HG02938 (cell line): ENCODE measurements around the gene SUCLG2.

Experiments
- ATAC-seq: cut with Tn5 transposase; IDR thresholded peaks from one replicate; pipeline ENCODE4 v1.9.1; 2021; ENCODE audit warnings: mild to moderate bottlenecking, moderate library complexity; ENCODE audit not compliant: unreplicated experiment

Gene SUCLG2, protein sequence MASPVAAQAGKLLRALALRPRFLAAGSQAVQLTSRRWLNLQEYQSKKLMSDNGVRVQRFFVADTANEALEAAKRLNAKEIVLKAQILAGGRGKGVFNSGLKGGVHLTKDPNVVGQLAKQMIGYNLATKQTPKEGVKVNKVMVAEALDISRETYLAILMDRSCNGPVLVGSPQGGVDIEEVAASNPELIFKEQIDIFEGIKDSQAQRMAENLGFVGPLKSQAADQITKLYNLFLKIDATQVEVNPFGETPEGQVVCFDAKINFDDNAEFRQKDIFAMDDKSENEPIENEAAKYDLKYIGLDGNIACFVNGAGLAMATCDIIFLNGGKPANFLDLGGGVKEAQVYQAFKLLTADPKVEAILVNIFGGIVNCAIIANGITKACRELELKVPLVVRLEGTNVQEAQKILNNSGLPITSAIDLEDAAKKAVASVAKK

DNA sequence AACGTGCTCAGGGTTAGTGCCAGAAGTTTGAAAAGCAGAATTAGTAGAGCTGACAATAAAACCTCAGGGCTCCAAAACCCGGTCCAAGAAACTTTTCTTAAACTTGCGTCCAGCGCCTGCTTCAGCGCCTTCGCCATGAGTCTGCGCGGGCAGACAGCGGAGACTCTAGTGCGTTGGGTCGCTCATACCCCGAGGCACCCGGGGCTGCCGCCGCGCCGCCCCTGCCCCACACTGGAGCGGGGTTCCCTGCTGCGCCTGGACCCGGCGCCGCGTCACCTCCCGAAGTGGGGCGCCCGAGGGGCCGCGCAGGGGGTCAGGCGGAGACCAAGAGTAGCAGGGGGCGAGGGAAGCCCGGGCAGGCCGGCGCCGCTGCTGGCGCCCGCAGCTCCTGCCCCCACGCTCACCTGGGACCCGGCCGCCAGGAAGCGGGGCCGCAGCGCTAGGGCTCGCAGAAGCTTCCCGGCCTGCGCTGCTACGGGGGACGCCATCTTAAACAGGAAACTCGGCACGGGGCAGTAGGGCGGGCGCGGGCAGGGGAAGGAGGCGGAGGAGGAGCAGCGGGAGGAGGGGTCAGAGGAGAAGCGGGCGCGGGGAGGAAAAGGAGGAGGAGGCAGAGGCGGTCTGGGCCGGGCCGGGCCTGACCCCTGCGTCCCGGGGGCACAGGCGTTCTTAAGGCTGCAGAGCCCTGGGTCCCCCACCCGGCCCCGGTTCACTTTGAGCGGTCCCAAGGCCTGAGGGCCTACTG lies at the start of gene SUCLG2:
Gene SUCLG2 (minus strand): TSS at position 514 of the 745 bp plus-strand sequence. CDS start 26 bp downstream, at position 488.
- peak; percentile 46 for ATAC-seq

DNA sequence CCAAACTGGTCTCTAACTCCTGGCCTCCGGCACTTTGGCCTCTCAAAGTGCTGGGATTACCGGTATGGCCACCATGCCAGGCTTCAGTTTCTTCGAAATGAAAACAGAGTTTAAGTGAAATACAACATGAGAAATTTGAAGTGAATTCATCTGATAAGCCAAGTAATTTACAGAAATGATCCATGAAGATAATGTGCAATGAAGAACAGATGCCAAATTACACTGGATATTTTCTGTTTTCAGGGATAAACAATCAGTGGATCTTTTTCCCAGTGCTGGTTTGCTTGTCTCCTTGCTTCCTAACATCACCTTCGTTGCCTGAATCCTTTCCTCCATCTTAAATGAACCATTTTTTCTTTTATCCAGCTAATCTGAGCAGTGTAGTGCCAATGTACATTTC lies 46.2 kb upstream of the SUCLG2 start:
- ATAC-seq, result no peak

DNA sequence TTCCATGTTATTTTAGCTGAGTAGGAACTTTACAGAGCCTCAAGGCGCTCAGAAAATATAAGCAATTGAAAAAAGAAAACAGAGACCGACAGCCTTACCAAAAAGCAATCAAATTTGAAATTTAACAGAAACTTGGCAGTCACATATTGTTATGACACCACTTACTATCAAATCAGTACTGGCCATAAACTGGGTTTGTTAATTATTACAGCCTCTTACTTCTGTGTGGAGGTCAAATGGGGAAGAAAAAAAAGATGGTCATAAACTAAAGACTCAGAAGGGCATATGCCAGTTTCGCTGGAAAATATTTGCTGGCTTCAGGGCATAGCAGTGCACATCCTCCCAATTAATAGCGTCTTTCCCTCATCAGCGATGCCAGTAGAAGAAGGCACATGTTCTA lies 45.5 kb upstream of the SUCLG2 start:
- no peak for ATAC-seq

DNA sequence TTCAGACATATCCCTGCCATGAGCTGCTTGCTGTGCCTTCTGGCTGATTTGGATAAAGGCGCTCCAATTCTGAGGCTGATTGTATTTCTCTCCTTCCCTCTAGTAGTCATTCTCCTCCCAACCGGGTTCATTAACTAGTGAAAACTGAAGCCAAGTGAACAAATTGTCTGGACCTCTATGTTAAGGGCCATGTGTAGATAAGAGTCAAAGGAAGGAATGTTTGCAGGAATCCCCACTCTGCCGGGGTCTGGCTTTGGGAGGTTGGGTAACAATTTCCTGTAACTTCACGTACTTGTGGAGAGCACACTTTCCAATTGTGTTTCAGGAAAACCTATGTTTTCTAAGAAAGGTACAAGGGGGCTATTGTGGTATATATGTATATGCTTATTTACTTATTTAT lies 38.2 kb upstream of the SUCLG2 start:
- no peak for ATAC-seq

DNA sequence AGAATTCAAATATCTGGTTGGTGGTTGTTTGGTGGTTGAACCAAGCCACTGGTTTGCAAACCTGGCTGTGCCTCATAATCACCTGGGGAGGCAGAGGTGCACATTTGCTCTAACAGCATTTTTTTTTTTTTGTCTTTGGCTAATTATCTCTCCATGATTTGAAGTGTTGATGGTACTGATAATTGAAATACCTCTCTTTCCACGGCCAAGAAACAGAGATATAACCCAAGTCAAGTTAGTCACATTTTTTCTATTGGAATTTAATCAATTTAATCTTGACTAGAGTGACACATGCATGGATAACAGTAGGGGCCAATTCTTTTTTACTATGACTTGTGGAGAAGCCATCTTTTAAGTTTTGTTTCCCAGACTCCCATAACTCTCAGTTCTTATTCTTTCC lies 37.5 kb upstream of the SUCLG2 start:
- no peak for ATAC-seq

DNA sequence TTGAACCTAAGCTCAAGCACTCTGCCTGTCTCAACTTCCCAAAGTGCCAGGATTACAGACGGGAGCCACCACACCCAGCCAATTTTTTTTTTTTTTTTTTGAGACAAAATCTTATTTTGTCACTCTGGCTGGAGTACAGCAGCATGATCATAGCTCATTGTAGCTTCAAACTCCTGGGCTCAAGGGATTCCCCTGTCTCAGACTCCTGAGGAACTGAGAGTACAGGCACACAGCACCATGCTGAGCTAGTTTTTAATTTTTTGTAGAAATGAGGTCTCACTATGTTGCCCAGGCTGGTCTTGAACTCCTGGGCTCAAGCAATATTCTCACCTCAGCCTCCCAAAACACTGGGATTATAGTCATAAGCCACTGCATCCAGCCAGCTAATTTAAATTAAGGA lies 36.8 kb upstream of the SUCLG2 start:
- ATAC-seq, result no peak

DNA sequence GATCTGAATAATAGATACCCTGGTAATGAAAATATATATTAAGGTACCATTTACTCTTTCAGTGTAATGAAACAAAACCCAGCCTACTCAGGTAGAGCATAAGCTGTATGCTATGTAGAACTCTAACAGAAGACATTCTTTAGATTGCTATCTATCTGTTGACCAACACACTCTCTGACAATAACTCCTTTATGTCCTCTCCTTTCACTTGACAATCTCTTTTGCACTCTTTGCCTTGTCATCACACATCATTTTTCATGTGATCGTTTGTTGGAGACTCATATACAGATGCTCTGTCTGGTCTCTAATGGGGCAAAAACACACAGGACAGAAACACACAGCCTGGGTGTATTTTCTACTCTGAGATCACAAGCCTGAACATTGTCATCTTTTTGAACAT lies 35.4 kb upstream of the SUCLG2 start:
- no peak for ATAC-seq

DNA sequence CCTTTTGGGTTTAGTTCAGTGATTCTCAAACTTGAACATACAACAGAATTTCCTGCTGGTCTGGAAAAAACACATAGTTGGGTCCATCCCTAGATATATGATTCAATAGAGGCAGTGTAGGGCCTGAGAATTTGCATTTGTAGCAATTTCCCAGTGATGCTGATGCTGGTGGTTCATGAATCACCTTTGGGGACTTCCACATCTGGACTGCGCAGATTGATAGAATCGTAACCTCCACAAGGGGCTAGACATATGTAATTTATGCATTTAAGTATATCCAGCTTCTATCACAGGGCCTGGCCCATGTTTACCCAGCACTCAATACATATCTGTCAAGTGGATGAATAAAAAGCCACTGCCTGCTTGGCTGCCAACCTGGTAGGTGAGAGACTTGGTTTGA lies 33.8 kb upstream of the SUCLG2 start:
- ATAC-seq, result no peak

DNA sequence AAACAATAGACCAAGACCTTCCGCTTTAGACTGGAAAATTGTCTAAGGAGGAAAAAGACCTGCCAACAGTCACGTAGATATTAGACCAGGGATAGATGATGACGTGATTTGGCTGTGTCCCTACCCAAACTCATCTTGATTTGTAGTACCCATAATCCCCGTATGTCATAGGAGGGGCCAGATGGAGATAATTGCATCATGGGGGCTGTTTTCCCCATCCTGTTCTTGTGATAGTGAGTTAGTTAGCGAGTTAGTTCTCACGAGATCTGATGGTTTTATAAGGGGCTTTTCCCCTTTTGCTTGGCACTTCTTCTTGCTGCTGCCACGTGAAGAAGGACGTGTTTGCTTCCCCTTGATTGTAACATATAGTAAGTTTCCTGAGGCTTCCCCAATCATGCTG lies 31.7 kb upstream of the SUCLG2 start:
- no peak for ATAC-seq

DNA sequence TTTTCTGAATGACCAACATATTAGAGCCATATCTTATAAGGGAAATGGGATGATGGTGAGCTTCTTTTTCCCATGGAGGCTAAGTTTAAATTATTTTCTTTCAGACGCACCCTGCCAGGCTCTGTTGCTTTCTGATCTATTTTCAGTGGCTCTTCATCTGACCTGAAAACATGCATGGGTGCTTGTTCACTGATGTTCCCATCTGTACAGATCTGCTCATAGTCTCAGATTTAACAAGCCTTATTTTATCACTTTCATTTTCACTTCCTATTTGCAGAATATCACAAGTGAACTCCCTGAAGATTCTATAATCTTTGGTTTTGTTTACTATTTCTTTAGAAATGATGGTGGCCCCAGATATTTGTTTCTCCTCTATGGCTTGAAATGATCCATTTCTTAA lies 31.1 kb upstream of the SUCLG2 start:
- peak; percentile 99 for ATAC-seq

DNA sequence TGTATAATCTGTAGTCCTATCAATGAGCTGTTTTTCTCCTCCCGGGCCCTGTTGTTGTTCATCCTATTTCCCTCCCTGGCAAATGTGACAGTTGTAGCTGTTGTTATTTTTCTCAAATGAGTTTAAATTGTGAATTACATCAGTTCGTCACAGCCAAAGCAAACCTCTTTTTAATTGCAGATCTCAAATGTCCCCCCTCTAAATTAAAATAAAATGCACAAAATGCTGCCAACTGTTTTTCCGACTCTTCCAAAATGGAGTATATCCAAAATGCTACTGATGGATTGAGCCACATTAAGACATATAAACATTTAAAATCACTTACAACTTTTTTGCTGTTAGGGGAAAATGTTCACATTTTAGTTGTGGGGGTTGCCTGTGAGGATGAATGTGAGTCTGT lies 29.8 kb upstream of the SUCLG2 start:
- ATAC-seq, result no peak

DNA sequence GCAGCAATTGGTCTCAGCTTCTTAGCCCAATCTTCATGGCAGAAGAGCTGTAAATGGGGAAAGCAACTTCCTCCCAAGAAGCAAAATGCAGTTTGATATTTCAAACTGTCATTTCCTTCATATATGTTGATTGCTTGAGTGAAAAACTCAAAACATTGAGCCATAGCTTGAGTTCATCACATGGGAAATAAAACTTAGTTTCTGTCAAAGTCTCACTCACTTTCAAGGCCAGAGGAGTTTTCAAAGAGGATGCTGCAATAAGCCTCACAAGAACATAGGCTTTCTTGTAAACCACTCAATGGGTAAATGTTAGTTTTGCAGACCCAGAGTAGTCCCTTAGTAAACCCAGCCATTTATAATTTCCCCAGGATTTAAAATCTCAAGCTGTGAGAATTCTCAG lies 29.1 kb upstream of the SUCLG2 start:
- no peak for ATAC-seq

DNA sequence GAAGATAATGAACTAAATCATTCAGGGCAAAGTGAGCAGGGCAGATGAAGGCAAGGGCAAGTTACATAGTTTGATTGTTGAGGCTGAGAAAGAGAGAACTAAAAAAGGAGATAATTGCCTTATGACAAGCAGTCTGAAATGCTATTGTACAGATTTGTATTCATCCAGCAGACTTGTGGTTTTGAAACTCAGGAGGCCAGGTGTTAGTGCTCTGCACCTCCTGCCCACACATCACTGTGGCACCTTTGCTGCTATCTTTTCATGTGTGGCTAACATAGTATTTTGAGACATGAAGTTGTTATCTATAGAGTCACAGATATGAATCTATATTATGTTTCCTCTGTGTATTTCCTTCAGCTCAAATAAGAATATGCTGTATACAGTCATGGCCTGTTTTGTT lies 24.3 kb upstream of the SUCLG2 start:
- no peak for ATAC-seq

DNA sequence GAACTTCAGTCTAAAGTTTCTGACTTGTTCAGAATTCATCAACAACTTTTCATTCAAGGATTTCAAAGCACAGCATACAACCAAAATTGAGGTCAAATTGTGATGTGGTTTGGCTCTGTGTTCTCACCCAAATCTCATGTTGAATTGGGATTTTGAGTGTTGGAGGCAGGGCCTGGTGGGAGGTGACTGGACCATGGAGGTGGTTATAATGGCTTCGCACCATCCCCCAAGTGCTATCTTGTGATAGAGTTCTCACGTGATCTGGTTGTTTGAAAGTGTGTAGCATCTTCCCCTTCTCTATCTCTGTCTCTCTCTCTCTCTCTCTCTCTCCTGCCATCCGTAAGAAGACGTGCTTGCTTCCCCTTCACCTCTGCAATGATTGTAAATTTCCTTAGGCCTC lies 19.6 kb upstream of the SUCLG2 start:
- no peak for ATAC-seq

DNA sequence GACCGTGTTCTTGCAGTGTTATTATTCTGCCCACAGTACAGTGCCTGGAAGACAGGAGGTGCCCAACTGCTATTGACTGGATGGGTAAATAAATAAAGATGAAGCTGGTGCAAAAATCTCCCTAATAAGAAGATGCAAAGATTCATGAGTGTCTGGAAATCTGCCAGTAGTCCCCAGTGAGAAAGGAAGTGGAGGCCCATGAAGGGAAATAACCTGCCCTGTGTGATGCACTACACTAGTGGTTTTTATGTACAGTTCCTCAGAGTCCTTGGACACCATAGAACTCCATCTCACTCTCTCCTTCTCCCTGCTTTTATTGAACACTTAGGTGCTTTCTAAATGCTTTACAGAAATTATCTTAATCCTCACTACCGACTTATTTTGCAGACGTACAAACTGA lies 8.3 kb upstream of the SUCLG2 start:
- ATAC-seq, result peak; percentile 49

DNA sequence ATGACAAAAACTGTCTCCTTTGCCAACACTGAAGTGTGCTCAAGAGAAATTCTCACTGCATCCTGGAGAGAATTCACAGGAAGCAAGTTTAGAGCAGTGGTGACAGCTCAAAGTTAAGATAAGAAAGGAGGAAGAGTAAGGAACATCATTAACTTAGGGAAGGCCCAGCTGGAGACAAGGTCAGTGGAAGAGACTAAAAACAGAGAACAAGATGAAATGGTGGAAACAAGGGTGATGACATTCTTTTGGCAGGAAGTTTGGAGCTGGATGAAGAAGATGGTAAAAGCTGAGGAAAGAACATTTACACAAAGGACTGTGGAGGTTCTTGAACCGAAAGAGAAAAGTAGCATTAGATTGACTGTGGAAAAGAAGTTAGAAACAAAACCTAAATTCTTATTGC lies 6.7 kb upstream of the SUCLG2 start:
- ATAC-seq, result no peak

DNA sequence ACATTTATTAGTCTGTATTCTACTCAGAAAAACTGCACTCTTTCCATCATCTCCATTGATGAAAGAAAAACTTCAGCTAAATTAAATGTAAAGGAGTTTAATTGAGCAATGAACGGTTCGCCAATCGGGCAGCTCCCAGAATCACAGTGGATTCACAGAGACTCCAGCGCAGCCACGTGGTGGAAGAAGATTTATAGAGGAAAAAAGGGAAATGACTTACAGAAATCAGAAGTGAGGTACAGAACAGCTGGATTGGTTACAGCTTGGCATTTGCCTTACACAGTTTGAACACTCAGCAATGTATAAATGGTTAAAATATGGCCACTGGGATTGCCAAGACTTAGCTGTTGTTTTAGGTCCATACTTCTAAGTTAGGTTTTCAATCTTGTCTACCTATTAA lies 2.8 kb upstream of the SUCLG2 start:
- no peak for ATAC-seq

DNA sequence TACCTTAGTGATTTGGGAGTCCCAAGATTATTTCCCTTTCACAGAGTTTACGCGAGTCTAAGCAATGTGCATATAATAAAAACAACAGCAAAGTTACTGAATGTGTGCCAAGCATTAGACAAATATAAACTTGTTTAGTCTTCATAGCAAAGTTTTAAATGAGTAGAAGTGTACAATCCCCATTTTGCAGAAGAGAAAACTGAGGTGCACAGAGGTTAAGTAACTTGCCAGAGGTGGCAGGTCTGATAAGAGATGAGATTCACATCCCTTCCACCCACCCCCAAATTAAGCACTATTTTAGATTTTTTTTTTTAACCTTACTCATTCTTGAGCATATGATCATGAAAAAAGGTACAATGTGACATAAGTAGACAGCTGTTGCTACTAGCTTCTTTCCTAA lies 2.2 kb upstream of the SUCLG2 start:
- no peak for ATAC-seq

DNA sequence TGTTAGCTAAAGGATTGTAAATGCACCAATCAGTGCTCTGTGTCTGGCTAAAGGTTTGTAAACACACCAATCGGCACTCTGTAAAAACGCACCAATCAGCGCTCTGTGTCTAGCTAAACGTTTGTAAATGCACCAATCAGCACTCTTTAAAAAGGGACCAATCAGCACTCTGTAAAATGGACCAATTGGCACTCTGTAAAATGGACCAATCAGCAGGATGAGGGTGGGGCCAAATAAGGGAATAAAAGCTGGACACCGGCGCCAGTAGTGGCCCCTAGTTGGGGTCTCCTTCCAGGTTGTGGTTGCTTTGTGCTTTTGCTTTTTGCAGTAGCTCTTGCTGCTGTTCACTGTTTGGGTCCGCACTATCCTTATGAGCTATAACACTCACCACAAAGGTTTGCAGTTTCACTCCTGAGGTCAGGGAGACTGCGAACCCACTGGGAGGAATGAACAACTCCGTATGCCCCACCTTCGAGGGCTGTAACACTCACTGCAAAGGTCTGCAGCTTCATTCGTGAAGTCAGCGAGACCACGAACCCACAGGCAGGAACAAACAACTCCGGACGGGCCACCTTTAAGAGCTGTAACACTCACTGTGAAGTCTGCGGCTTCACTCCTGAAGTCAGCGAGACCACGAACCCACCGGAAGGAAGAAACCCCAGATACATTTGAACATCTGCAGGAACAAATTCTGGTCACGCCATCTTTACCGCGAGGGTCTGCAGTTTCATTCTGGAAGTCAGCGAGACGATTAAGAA lies 1.1 kb upstream of the SUCLG2 start:
- peak; percentile 60 for ATAC-seq

DNA sequence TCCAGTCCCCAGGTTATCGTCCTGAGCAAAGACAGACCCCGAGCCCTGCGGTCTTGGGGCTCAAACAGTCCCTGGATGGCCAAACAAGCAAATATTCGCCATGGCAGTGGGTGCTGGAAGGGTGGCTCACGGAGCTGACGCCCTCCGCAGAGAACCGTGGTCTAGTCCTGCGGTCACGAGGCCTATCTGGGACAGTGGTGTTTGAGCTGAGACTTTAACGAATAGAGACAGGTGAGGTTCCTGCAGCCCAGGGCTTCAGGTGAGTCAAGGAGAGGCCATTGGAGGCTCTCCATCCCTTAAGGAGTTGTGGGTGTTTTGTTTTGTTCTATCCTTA lies 399 bp upstream of the SUCLG2 start:
- no peak for ATAC-seq

DNA sequence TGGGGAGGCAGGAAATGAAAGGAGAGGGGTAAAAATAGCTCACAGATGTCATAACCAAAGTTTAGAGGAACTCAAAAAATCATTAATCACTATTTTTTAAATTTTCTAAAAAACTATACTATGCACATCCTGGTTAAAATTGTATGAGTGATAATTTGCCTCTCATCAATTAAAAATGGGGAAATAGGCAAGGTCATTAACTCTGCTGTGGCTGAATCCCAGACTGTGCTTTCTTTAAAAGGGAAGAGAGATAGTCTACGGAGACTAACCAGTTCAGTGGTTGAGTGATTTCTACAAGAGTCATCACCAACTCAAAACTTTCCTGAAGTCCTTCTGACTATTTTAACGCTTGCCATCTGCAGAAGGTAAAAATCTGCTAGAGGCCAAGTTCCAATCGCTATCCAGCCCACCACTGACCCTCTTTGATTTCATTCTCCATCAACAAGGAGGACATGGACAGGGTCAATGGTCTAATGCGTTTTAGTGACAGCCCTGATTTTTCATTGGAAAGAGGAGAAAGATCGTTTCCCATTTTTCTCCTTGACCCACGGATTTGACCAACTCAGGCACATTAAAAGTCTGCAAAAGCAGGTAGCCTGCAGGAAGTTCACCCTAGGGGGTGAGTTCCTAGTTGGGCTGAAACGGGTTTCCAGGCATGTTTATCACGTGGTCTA lies 850 bp downstream of the SUCLG2 start:
- peak; percentile 20 for ATAC-seq
